ENCODE data around the gene TMEM171. TPM values are rescaled to one million over a fixed set of nuclear protein-coding genes. Genes with fewer than 3 reads are reported as not detected.
A peak's percentile ranks its signal among the peaks of the same experiment; 100 is the strongest.

The TMEM171 gene
- total RNA-seq, 2 donors from 2014 or later: 0.57 to 0.73 TPM

- Histone ChIP-seq H3K4me3 (ENCODE audit: low read length) (no peak overlapping the region), H3K36me3 (ENCODE audit: control insufficient read depth, insufficient read depth, low read length) (no peaks in the 10 kb centered on the region), H3K4me1 (ENCODE audit: control insufficient read depth, insufficient read depth, low read length) (no peaks in the 10 kb centered on the region), H3K27me3 (ENCODE audit: control insufficient read depth, insufficient read depth, low read length, poor library complexity, severe bottlenecking) (peaks cover 68% of the 10 kb centered on the region), H3K9me3 (ENCODE audit: control insufficient read depth, low read length) (no peaks in the 10 kb centered on the region), H3K9ac (ENCODE audit: extremely low read depth, low read length, poor library complexity, severe bottlenecking) (no peak overlapping the region), H3K27ac (ENCODE audit: low read depth, low read length) (no peak overlapping the region)
- no peak for DNase-seq
- WGBS, 2 experiments (ENCODE audit: insufficient coverage in 1 of 2, insufficient read length in 1 of 2): 80 to 93% methylated on average over 2 to 3 of the region's 3 CpGs
- no peak for TF ChIP-seq CTCF (conservative IDR thresholded peaks at IDR 0.05)
- Mint-ChIP-seq H3K4me1 (peaks cover 9% of the 10 kb centered on the region), H3K4me3 (no peak overlapping the region), H3K27ac (no peak overlapping the region), H3K9me3 (no peaks in the 10 kb centered on the region), H3K27me3 (ENCODE audit: insufficient read depth) (peaks cover 58% of the 10 kb centered on the region), H3K36me3 (ENCODE audit: low read depth) (no peaks in the 10 kb centered on the region)
These were observed 3.2 kb upstream of the TMEM171 start for GRCh38 chr5:73117088-73117740.

GRCh38 chr5:73118391-73118973 is 1.9 kb upstream of the TMEM171 start:
- 87 to 88% methylated on average over 5 of the region's 5 CpGs for WGBS, 2 experiments (ENCODE audit: insufficient coverage in 1 of 2, insufficient read length in 1 of 2)
- no peak overlapping the region for H3K9ac ChIP-seq (ENCODE audit: extremely low read depth, low read length, poor library complexity, severe bottlenecking)
- no peak for DNase-seq
- Mint-ChIP-seq H3K36me3 (ENCODE audit: low read depth) (no peaks in the 10 kb centered on the region), H3K4me3 (no peak overlapping the region), H3K27me3 (ENCODE audit: insufficient read depth) (peaks cover 65% of the 10 kb centered on the region), H3K4me1 (peaks cover 9% of the 10 kb centered on the region), H3K9me3 (no peaks in the 10 kb centered on the region), H3K27ac (no peak overlapping the region)
- no peak overlapping the region for H3K4me3 ChIP-seq (ENCODE audit: low read length)
- no peak for TF ChIP-seq CTCF (conservative IDR thresholded peaks at IDR 0.05)
- no peak overlapping the region for H3K27ac ChIP-seq (ENCODE audit: low read depth, low read length)
- no peaks in the 10 kb centered on the region for H3K4me1 ChIP-seq (ENCODE audit: control insufficient read depth, insufficient read depth, low read length)
- no peaks in the 10 kb centered on the region for H3K36me3 ChIP-seq (ENCODE audit: control insufficient read depth, insufficient read depth, low read length)
- H3K27me3 ChIP-seq (ENCODE audit: control insufficient read depth, insufficient read depth, low read length, poor library complexity, severe bottlenecking): peaks cover 81% of the 10 kb centered on the region
- H3K9me3 ChIP-seq (ENCODE audit: control insufficient read depth, low read length): no peaks in the 10 kb centered on the region

- H3K27ac ChIP-seq (ENCODE audit: low read depth, low read length): no peak overlapping the region
- Mint-ChIP-seq H3K27ac (no peak overlapping the region), H3K36me3 (ENCODE audit: low read depth) (no peaks in the 10 kb centered on the region), H3K4me1 (peaks cover 9% of the 10 kb centered on the region), H3K27me3 (ENCODE audit: insufficient read depth) (peaks cover 72% of the 10 kb centered on the region), H3K4me3 (peak overlapping the region; percentile 63), H3K9me3 (no peaks in the 10 kb centered on the region)
- H3K4me3 ChIP-seq (ENCODE audit: low read length): no peak overlapping the region
- H3K27me3 ChIP-seq (ENCODE audit: control insufficient read depth, insufficient read depth, low read length, poor library complexity, severe bottlenecking): peaks cover 91% of the 10 kb centered on the region
- WGBS, 2 experiments (ENCODE audit: insufficient coverage in 1 of 2, insufficient read length in 1 of 2): 50 to 69% methylated on average over 22 to 40 of the region's 40 CpGs
- H3K9ac ChIP-seq (ENCODE audit: extremely low read depth, low read length, poor library complexity, severe bottlenecking): no peak overlapping the region
- DNase-seq: peak; percentile 73
- no peaks in the 10 kb centered on the region for H3K36me3 ChIP-seq (ENCODE audit: control insufficient read depth, insufficient read depth, low read length)
- no peaks in the 10 kb centered on the region for H3K4me1 ChIP-seq (ENCODE audit: control insufficient read depth, insufficient read depth, low read length)
- no peaks in the 10 kb centered on the region for H3K9me3 ChIP-seq (ENCODE audit: control insufficient read depth, low read length)
- no peak for TF ChIP-seq CTCF (conservative IDR thresholded peaks at IDR 0.05)
These were observed 771 bp upstream of the TMEM171 start for GRCh38 chr5:73119451-73120157.

All from endodermal cell (in vitro differentiated cells).